ENCODE data around the gene MYCL.

Gene MYCL

GRCh38 chr1:39907528-39908453 is 6.1 kb upstream of the MYCL start:
- Histone ChIP-seq H3K27me3 (peaks cover 8 to 15% (median 13%) of the 10 kb centered on the region in 11 experiments), H3K4me2 (peak overlapping the region in 5 of 11 experiments; percentile 19 to 73 (median 56); a peak in 10 of 22 replicates), H4K20me1 (no peaks in the 10 kb centered on the region), H3K4me1 (peaks cover 0 to 39% (median 20%) of the 10 kb centered on the region in 10 experiments; a peak in 13 of 20 replicates), H3K9ac (0 out of 22 replicates have a peak overlapping the region, but pooled peaks of 1 of the 11 experiments have one; percentile 8), H3K36me3 (no peaks in the 10 kb centered on the region), H3K27ac (peak overlapping the region in 6 of 11 experiments; percentile 1 to 63 (median 36); a peak in 8 of 22 replicates), H3K9me3 (replicated peaks in 1 of 11) (peaks cover 10 to 22% (median 17%) of the 10 kb centered on the region in 11 experiments), H3K4me3 (no peak overlapping the region)
- TF ChIP-seq Cebpa-rat (IDR thresholded peaks at IDR 0.05) = no peak

GRCh38 chr1:39905172-39905571 is 3.5 kb upstream of the MYCL start:
- Histone ChIP-seq H3K36me3 (no peaks in the 10 kb centered on the region), H3K4me3 (no peak overlapping the region), H3K9ac (no peak overlapping the region), H3K4me2 (peak overlapping the region in 6 of 11 experiments; percentile 11 to 51 (median 29); a peak in 11 of 22 replicates), H3K27ac (no peak overlapping the region), H3K4me1 (peaks cover 14 to 54% (median 31%) of the 10 kb centered on the region in 10 experiments; a peak in 17 of 20 replicates), H4K20me1 (peaks cover 0 to 9% (median 0%) of the 10 kb centered on the region in 11 experiments; a peak in 3 of 22 replicates), H3K9me3 (replicated peaks in 1 of 11) (peaks cover 10 to 22% (median 17%) of the 10 kb centered on the region in 11 experiments), H3K27me3 (peaks cover 23 to 41% (median 38%) of the 10 kb centered on the region in 11 experiments)
- no peak for TF ChIP-seq Cebpa-rat (IDR thresholded peaks at IDR 0.05)

GRCh38 chr1:39902460-39902807 is 717 bp upstream of the MYCL start:
- Histone ChIP-seq H3K36me3 (peaks cover 0 to 4% (median 0%) of the 10 kb centered on the region in 11 experiments; a peak in 3 of 22 replicates), H4K20me1 (peaks cover 0 to 9% (median 0%) of the 10 kb centered on the region in 11 experiments; a peak in 4 of 22 replicates), H3K27ac (peak overlapping the region in 2 of 11 experiments; percentile 78 to 83; a peak in 3 of 22 replicates), H3K4me1 (peaks cover 10 to 65% (median 33%) of the 10 kb centered on the region in 10 experiments; a peak in 16 of 20 replicates), H3K9ac (peak overlapping the region; percentile 70 to 84 (median 77); a peak in 20 of 22 replicates), H3K4me2 (peak overlapping the region; percentile 93 to 100 (median 96)), H3K27me3 (peaks cover 31 to 68% (median 62%) of the 10 kb centered on the region in 11 experiments), H3K4me3 (peak overlapping the region; percentile 65 to 87 (median 76)), H3K9me3 (replicated peaks in 1 of 11) (peaks cover 0 to 1% (median 0%) of the 10 kb centered on the region in 11 experiments; a peak in 3 of 22 replicates)
- no peak for TF ChIP-seq Cebpa-rat (IDR thresholded peaks at IDR 0.05)

- H3K9ac ChIP-seq = peak overlapping the region; percentile 70 to 84 (median 77)
- H4K20me1 ChIP-seq = peaks cover 0 to 9% (median 0%) of the 10 kb centered on the region in 11 experiments; a peak in 4 of 22 replicates
- H3K4me1 ChIP-seq = peaks cover 7 to 58% (median 28%) of the 10 kb centered on the region in 10 experiments; a peak in 16 of 20 replicates
- H3K9me3 ChIP-seq (replicated peaks in 1 of 11) = no peaks in the 10 kb centered on the region
- peaks cover 0 to 14% (median 0%) of the 10 kb centered on the region in 11 experiments; a peak in 4 of 22 replicates for H3K36me3 ChIP-seq
- TF ChIP-seq Cebpa-rat (IDR thresholded peaks at IDR 0.05) = no peak
- peak overlapping the region; percentile 93 to 100 (median 96) for H3K4me2 ChIP-seq
- peak overlapping the region; percentile 65 to 87 (median 76) for H3K4me3 ChIP-seq
- H3K27me3 ChIP-seq = peaks cover 31 to 76% (median 64%) of the 10 kb centered on the region in 11 experiments
- H3K27ac ChIP-seq = peak overlapping the region; percentile 6 to 83 (median 55); a peak in 18 of 22 replicates
These were observed 328 bp downstream of the MYCL start for GRCh38 chr1:39901464-39901713.

- H3K27me3 ChIP-seq = peaks cover 31 to 76% (median 64%) of the 10 kb centered on the region in 11 experiments
- H3K4me1 ChIP-seq = peaks cover 9 to 62% (median 29%) of the 10 kb centered on the region in 10 experiments; a peak in 16 of 20 replicates
- H4K20me1 ChIP-seq = peaks cover 0 to 9% (median 0%) of the 10 kb centered on the region in 11 experiments; a peak in 4 of 22 replicates
- H3K9ac ChIP-seq = peak overlapping the region; percentile 70 to 84 (median 77)
- H3K27ac ChIP-seq = peak overlapping the region; percentile 6 to 83 (median 55); a peak in 18 of 22 replicates
- no peak for TF ChIP-seq Cebpa-rat (IDR thresholded peaks at IDR 0.05)
- peak overlapping the region; percentile 65 to 87 (median 76) for H3K4me3 ChIP-seq
- H3K4me2 ChIP-seq = peak overlapping the region; percentile 93 to 100 (median 96)
- peaks cover 0 to 17% (median 0%) of the 10 kb centered on the region in 11 experiments; a peak in 4 of 22 replicates for H3K36me3 ChIP-seq
- H3K9me3 ChIP-seq (replicated peaks in 1 of 11) = no peaks in the 10 kb centered on the region
These were observed 854 bp downstream of the MYCL start for GRCh38 chr1:39900662-39901463.

- peaks cover 0 to 9% (median 0%) of the 10 kb centered on the region in 11 experiments; a peak in 4 of 22 replicates for H4K20me1 ChIP-seq
- peaks cover 5 to 62% (median 30%) of the 10 kb centered on the region in 10 experiments; a peak in 16 of 20 replicates for H3K4me1 ChIP-seq
- H3K36me3 ChIP-seq = peaks cover 0 to 20% (median 0%) of the 10 kb centered on the region in 11 experiments; a peak in 4 of 22 replicates
- no peak for TF ChIP-seq Cebpa-rat (IDR thresholded peaks at IDR 0.05)
- peak overlapping the region in 8 of 10 experiments; percentile 65 to 87 (median 78); a peak in 13 of 20 replicates for H3K4me3 ChIP-seq
- peaks cover 31 to 76% (median 64%) of the 10 kb centered on the region in 11 experiments for H3K27me3 ChIP-seq
- H3K4me2 ChIP-seq = peak overlapping the region in 8 of 11 experiments; percentile 93 to 100 (median 96); a peak in 14 of 22 replicates
- no peak overlapping the region for H3K27ac ChIP-seq
- peak overlapping the region in 5 of 11 experiments; percentile 70 to 84 (median 79); a peak in 7 of 22 replicates for H3K9ac ChIP-seq
- H3K9me3 ChIP-seq (replicated peaks in 1 of 11) = no peaks in the 10 kb centered on the region
These were observed 1.8 kb downstream of the MYCL start for GRCh38 chr1:39899611-39900538.
